A549 (cell line): ENCODE measurements around the gene TAS2R16. TPM values are rescaled to one million over a fixed set of nuclear protein-coding genes. Genes with fewer than 3 reads are reported as not detected.

Experiments
- ATAC-seq, 2 experiments: fragments of 200-7000 bp in 1 of 2; fragments of >200 bp in 1 of 2; cut with Nextera tagmentation in 1 of 2; cut with Tn5 transposase in 1 of 2; 3 replicates each; pipeline versions ENCODE4 v1.8.0 to v1.9.1; 2018 to 2020; ENCODE audit warnings: mild to moderate bottlenecking in 1 of 2, moderate library complexity in 1 of 2
- CTCF ChIA-PET: fragments of 300-600 bp; sonication (Branson Sonifier 250); formaldehyde crosslinking; extraction: SDS; loops from one replicate; lab custom pipeline; 2021; ENCODE audit warnings: antibody characterized with exemption, inconsistent platforms; lab: Yijun Ruan, JAX
- POLR2A ChIA-PET: fragments of 350-600 bp; formaldehyde crosslinking; extraction: SDS; loops from one replicate; lab custom pipeline; 2021; ENCODE audit warnings: antibody characterized with exemption, inconsistent platforms; lab: Yijun Ruan, JAX
- DNase-seq, 2 experiments: peaks; one replicate each; pipeline versions ENCODE4 v3.0.0 to v3.0.0-alpha.2; 2011 to 2016; ENCODE audit warnings: low read depth in 1 of 2, low spot score in 1 of 2
- FAIRE-seq: peaks from 2 replicates; lab custom pipeline; 2011; peaks lifted over from hg19 to GRCh38; lab: Jason Lieb, UNC
- H3K27ac ChIP-seq, 2 experiments: fragments of >200 bp; sonication (Bioruptor Twin); formaldehyde crosslinking; 3 replicates each; pipeline ENCODE4 v1.5.1; 2016 to 2017
- H3K4me1 ChIP-seq: fragments of >200 bp; sonication (Bioruptor Twin); formaldehyde crosslinking; 3 replicates; pipeline ENCODE4 v1.6.1; 2016
- H3K4me2 ChIP-seq: fragments of >200 bp; sonication (Bioruptor Twin); formaldehyde crosslinking; 3 replicates; pipeline ENCODE4 v1.6.1; 2016
- H3K4me3 ChIP-seq: fragments of >200 bp; sonication (Bioruptor Twin); formaldehyde crosslinking; 3 replicates; pipeline ENCODE4 v1.5.1; 2016
- H3K9me3 ChIP-seq: fragments of >200 bp; sonication (Bioruptor Twin); formaldehyde crosslinking; 3 replicates; pipeline ENCODE4 v1.6.1; 2016
- BCL3 ChIP-seq: fragments of >200 bp; sonication (Bioruptor Twin); formaldehyde crosslinking; IDR thresholded peaks from 3 replicates; pipeline ENCODE4 v1.6.1; 2016
- BHLHE40 ChIP-seq: IDR thresholded peaks from 2 replicates; pipeline ENCODE4 v1.6.1; 2012; ENCODE audit warnings: low read depth, low read length, inconsistent platforms
- CBX2 ChIP-seq: fragments of 200-600 bp; sonication (generic); IDR thresholded peaks from 2 replicates; pipeline ENCODE4 v1.6.1; 2016; ENCODE audit warnings: low read depth, mild to moderate bottlenecking, borderline replicate concordance
- CHD2 ChIP-seq: fragments of 150-350 bp; IDR thresholded peaks from 2 replicates; pipeline ENCODE4 v1.6.1; 2014; ENCODE audit warnings: low read length; ENCODE audit not compliant: partially characterized antibody
- CHD4 ChIP-seq: fragments of 200-600 bp; sonication (generic); IDR thresholded peaks from 2 replicates; pipeline ENCODE4 v1.6.1; 2016; ENCODE audit warnings: antibody characterized with exemption, mild to moderate bottlenecking, borderline replicate concordance
- E2F6 ChIP-seq: IDR thresholded peaks from 2 replicates; pipeline ENCODE4 v1.6.1; 2012; ENCODE audit warnings: low read depth, borderline replicate concordance
- EHMT2 ChIP-seq: fragments of 200-600 bp; sonication (generic); IDR thresholded peaks from 2 replicates; pipeline ENCODE4 v1.6.1; 2016; ENCODE audit warnings: antibody characterized with exemption, low read depth, mild to moderate bottlenecking, moderate library complexity
- ELK1 ChIP-seq: fragments of 150-350 bp; IDR thresholded peaks from 2 replicates; pipeline ENCODE4 v1.6.1; 2014; ENCODE audit warnings: low read depth, mild to moderate bottlenecking, low read length
- ESRRA ChIP-seq: fragments of 150-350 bp; IDR thresholded peaks from 2 replicates; pipeline ENCODE4 v1.6.1; 2014; ENCODE audit warnings: mild to moderate bottlenecking, low read length, borderline replicate concordance
- FOSB ChIP-seq: fragments of 250-450 bp; sonication (Bioruptor Pico); IDR thresholded peaks from 2 replicates; pipeline ENCODE4 v1.5.0; 2020; ENCODE audit warnings: mild to moderate bottlenecking, moderate library complexity
- HEYL ChIP-seq: fragments of 250-450 bp; sonication (Bioruptor Pico); IDR thresholded peaks from 2 replicates; pipeline ENCODE4 v1.8.0; 2021; ENCODE audit warnings: mild to moderate bottlenecking, moderate library complexity
- HOXA7 ChIP-seq: fragments of 250-450 bp; sonication (Bioruptor Pico); IDR thresholded peaks from 2 replicates; pipeline ENCODE4 v1.5.0; 2020; ENCODE audit warnings: mild to moderate bottlenecking, moderate library complexity
- HOXB13 ChIP-seq: fragments of 250-450 bp; sonication (Bioruptor Pico); IDR thresholded peaks from 2 replicates; pipeline ENCODE4 v1.5.0; 2020; ENCODE audit warnings: low read depth, mild to moderate bottlenecking, moderate library complexity
- JUN ChIP-seq, 2 experiments: fragments of >200 bp; sonication (Bioruptor Twin); formaldehyde crosslinking; IDR thresholded peaks; 2 replicates in 1 of 2; 3 replicates in 1 of 2; pipeline ENCODE4 v1.6.1; 2016 to 2017
- JUNB ChIP-seq: fragments of >200 bp; sonication (Bioruptor Twin); formaldehyde crosslinking; IDR thresholded peaks from 2 replicates; pipeline ENCODE4 v1.6.1; 2016
- KDM1A ChIP-seq: fragments of 200-600 bp; sonication (generic); IDR thresholded peaks from 2 replicates; pipeline ENCODE4 v1.6.1; 2016; ENCODE audit warnings: low read depth, mild to moderate bottlenecking
- MAX ChIP-seq: IDR thresholded peaks from 2 replicates; pipeline ENCODE4 v1.6.1; 2012
- NFE2L2 ChIP-seq: fragments of 150-350 bp; conservative IDR thresholded peaks from 2 replicates; pipeline ENCODE4 v1.6.1; 2014; ENCODE audit warnings: low read length
- NPAS2 ChIP-seq: fragments of 250-450 bp; sonication (Bioruptor Pico); IDR thresholded peaks from 2 replicates; pipeline ENCODE4 v1.8.0; 2022; ENCODE audit warnings: mild to moderate bottlenecking, moderate library complexity, borderline replicate concordance
- PHF8 ChIP-seq: fragments of 200-600 bp; sonication (generic); IDR thresholded peaks from 2 replicates; pipeline ENCODE4 v1.6.1; 2016; ENCODE audit warnings: low read depth, mild to moderate bottlenecking, antibody characterized with exemption, moderate library complexity, borderline replicate concordance
- POLR2A ChIP-seq: IDR thresholded peaks from 2 replicates; pipeline ENCODE4 v1.6.1; 2012; ENCODE audit warnings: mild to moderate bottlenecking, low read length
- POLR2AphosphoS2 ChIP-seq: conservative IDR thresholded peaks from 2 replicates; pipeline ENCODE4 v1.6.1; 2012; ENCODE audit warnings: low read length, improper control_type of control experiment, inconsistent platforms
- RARB ChIP-seq: fragments of 250-450 bp; sonication (Bioruptor Pico); IDR thresholded peaks from 2 replicates; pipeline ENCODE4 v1.8.0; 2021; ENCODE audit warnings: mild to moderate bottlenecking, moderate library complexity
- RCOR1 ChIP-seq: fragments of 150-350 bp; IDR thresholded peaks from 2 replicates; pipeline ENCODE4 v1.6.1; 2014; ENCODE audit warnings: antibody characterized with exemption, low read length, low read depth
- RNF2 ChIP-seq: fragments of 200-600 bp; sonication (generic); IDR thresholded peaks from 2 replicates; pipeline ENCODE4 v1.6.1; 2016; ENCODE audit warnings: low read depth, mild to moderate bottlenecking, antibody characterized with exemption, moderate library complexity, borderline replicate concordance
- SMC3 ChIP-seq: fragments of >200 bp; sonication (Bioruptor Twin); formaldehyde crosslinking; IDR thresholded peaks from 3 replicates; pipeline ENCODE4 v1.6.1; 2018; ENCODE audit warnings: inconsistent platforms
- TFCP2L1 ChIP-seq: fragments of 250-450 bp; sonication (Bioruptor Pico); IDR thresholded peaks from 2 replicates; pipeline ENCODE4 v1.5.0; 2021; ENCODE audit warnings: mild to moderate bottlenecking
- TP53 ChIP-seq: fragments of 250-450 bp; sonication (Bioruptor Pico); IDR thresholded peaks from 2 replicates; pipeline ENCODE4 v1.5.0; 2021; ENCODE audit warnings: mild to moderate bottlenecking, moderate library complexity
- ZNF302 ChIP-seq: fragments of 250-450 bp; sonication (Bioruptor Pico); IDR thresholded peaks from 2 replicates; pipeline ENCODE4 v1.9.0; 2021; ENCODE audit warnings: inconsistent platforms, mild to moderate bottlenecking, moderate library complexity
- ZSCAN20 ChIP-seq: fragments of 250-450 bp; sonication (Bioruptor Pico); IDR thresholded peaks from 2 replicates; pipeline ENCODE4 v1.8.0; 2022; ENCODE audit warnings: mild to moderate bottlenecking, moderate library complexity
- WGBS: methylation state at CpG from one replicate; pipeline ENCODE4 v1.1.6; 2017; ENCODE audit errors: missing lambda C conversion rate; 5-methylcytosine and 5-hydroxymethylcytosine counted together
- polyA minus RNA-seq: library from RNA; depleted of rRNA, polyadenylated mRNA; stranded (reverse); fragments of >200 nt; gene quantifications from 2 replicates; pipeline ENCODE4 v1.2.3, GENCODE V29; 2011; rRNA and poly(A)+ RNA removed
- polyA plus RNA-seq, 4 experiments: library from polyadenylated mRNA; depleted of rRNA in 3 of 4; stranded (reverse); fragments of >200 nt; fragmentation: RNase III in 1 of 4; extraction: RNeasy Plus Mini Kit Qiagen cat#74134 plus additional on column Dnase treatment in 1 of 4; gene quantifications; 2 replicates in 3 of 4; 3 replicates in 1 of 4; pipeline ENCODE4 v1.2.3, GENCODE V29; 2011 to 2017

The TAS2R16 gene
- polyA plus RNA-seq (2011; rRNA removed) (not detected in 2 replicates), polyA plus RNA-seq (2017; fragmentation: RNase III; extraction: RNeasy Plus Mini Kit Qiagen cat#74134 plus additional on column Dnase treatment) (not detected in 3 replicates), polyA minus RNA-seq (not detected in 2 replicates)
- not detected in 2 replicates for polyA plus RNA-seq (2012; cell fraction: cytosol; rRNA removed)
- polyA plus RNA-seq (2012; cell fraction: nucleus; rRNA removed) = not detected in 2 replicates

- Histone ChIP-seq H3K4me3 (no peak within 1 kb of the TSS), H3K4me1 (no peaks in the 10 kb centered on the region), H3K27ac (no peak within 1 kb of the TSS), H3K9me3 (no peaks in the 10 kb centered on the region), H3K4me2 (no peak within 1 kb of the TSS)
- ATAC-seq = no peak
- CTCF ChIA-PET = no interaction called here
- no peak for DNase-seq
- TF ChIP-seq NFE2L2 = no peak
- no peak for TF ChIP-seq RARB
- no peak for TF ChIP-seq E2F6
- TF ChIP-seq MAX = no peak
- no peak for TF ChIP-seq JUNB
- no peak for TF ChIP-seq HEYL
- no peak for TF ChIP-seq NPAS2
- no peak for TF ChIP-seq ESRRA
- no peak for TF ChIP-seq JUN (IDR thresholded peaks at IDR 0.05)
- TF ChIP-seq CHD4 = no peak
- TF ChIP-seq PHF8 = no peak
- no peak for TF ChIP-seq ZSCAN20 (CRISPR knock-in tag)
- POLR2A ChIA-PET = no interaction called here
- no peak for FAIRE-seq
These were observed at the start of gene TAS2R16 for GRCh38 chr7:122995600-122995999. Gene TAS2R16, minus strand, starts transcription at chr7:122995700. Its CDS starts 66 bp downstream, at chr7:122995634.

- no peak for ATAC-seq
- Histone ChIP-seq H3K27ac (no peak overlapping the region), H3K4me1 (no peaks in the 10 kb centered on the region), H3K4me2 (no peak overlapping the region), H3K4me3 (no peak overlapping the region), H3K9me3 (no peaks in the 10 kb centered on the region)
- POLR2A ChIA-PET = no interaction called here
- no peak for DNase-seq
- CTCF ChIA-PET = no interaction called here
- TF ChIP-seq MAX = no peak
- TF ChIP-seq POLR2AphosphoS2 = no peak
- TF ChIP-seq ZNF302 = no peak
- TF ChIP-seq TFCP2L1 (CRISPR knock-in tag) = no peak
- no peak for TF ChIP-seq HOXB13 (CRISPR knock-in tag)
- no peak for TF ChIP-seq HOXA7
- TF ChIP-seq ZSCAN20 (CRISPR knock-in tag) = no peak
- TF ChIP-seq RNF2 = no peak
- TF ChIP-seq ESRRA = no peak
- no peak for TF ChIP-seq ELK1
- no peak for TF ChIP-seq RCOR1
- FAIRE-seq = no peak
These were observed 48.1 kb upstream of the TAS2R16 start for GRCh38 chr7:123043642-123044041.

GRCh38 chr7:123041101-123041500 lies 45.6 kb upstream of the TAS2R16 start:
- ATAC-seq (no peak), DNase-seq (no peak)

More at GRCh38 chr7:123041101-123041500, 45.6 kb upstream of the TAS2R16 start:
- no peak for TF ChIP-seq BCL3
- no peak for TF ChIP-seq ESRRA
- no peak for TF ChIP-seq NPAS2
- no peak for TF ChIP-seq CBX2
- TF ChIP-seq SMC3 = no peak
- no peak for TF ChIP-seq CHD2
- no peak for TF ChIP-seq EHMT2
- no peak for TF ChIP-seq POLR2A
- TF ChIP-seq FOSB = no peak
- TF ChIP-seq PHF8 = no peak
- no peak for TF ChIP-seq TP53 (CRISPR knock-in tag)
- no peak for TF ChIP-seq KDM1A
- TF ChIP-seq BHLHE40 = no peak
- TF ChIP-seq RNF2 = no peak
- no peak overlapping the region for H3K4me2 ChIP-seq
- H3K4me3 ChIP-seq = no peak overlapping the region
- no peaks in the 10 kb centered on the region for H3K4me1 ChIP-seq
- no peak for FAIRE-seq
- H3K27ac ChIP-seq = no peak overlapping the region
- no peaks in the 10 kb centered on the region for H3K9me3 ChIP-seq
- ChIA-PET CTCF (no interaction called here), POLR2A (no interaction called here)
- 2% methylated on average over 1 of the region's 1 CpG for WGBS
